ENCODE data around the gene TNNI3.
"Not testable (repeated sequence)": the region's sequence is repeated elsewhere in the genome, so short reads cannot be mapped to it uniquely, and the experiment has no call there.

The TNNI3 gene

DNA sequence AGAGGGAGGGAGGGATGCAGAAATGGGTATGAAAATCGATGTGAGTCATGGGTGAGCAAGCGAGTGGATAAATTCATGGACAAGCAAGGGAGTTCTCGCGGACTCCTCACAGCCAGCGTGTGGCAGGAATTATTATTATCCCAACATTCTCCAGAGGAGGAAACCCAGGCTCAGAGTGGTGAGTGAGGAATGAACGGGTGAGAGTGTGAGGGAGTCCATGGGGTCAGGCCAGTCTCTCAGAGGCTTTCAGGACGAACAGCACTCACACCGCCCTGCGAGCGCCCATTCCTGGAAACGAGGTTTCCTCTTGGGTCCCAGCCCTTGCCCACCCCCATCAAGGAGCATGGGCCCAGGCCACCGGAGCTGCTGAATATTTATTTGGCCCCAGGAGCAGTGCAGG is 15.2 kb upstream of the TNNI3 start:
- H3K9ac ChIP-seq (ENCODE audit: low read depth, low read length): no peak overlapping the region
- H2AFZ ChIP-seq (ENCODE audit: low read depth, low read length): no peak overlapping the region
- TF ChIP-seq EZH2 (IDR thresholded peaks at IDR 0.05; ENCODE audit: borderline replicate concordance, low read depth, low read length, severe bottlenecking): no peak
- TF ChIP-seq, protein P1, sequence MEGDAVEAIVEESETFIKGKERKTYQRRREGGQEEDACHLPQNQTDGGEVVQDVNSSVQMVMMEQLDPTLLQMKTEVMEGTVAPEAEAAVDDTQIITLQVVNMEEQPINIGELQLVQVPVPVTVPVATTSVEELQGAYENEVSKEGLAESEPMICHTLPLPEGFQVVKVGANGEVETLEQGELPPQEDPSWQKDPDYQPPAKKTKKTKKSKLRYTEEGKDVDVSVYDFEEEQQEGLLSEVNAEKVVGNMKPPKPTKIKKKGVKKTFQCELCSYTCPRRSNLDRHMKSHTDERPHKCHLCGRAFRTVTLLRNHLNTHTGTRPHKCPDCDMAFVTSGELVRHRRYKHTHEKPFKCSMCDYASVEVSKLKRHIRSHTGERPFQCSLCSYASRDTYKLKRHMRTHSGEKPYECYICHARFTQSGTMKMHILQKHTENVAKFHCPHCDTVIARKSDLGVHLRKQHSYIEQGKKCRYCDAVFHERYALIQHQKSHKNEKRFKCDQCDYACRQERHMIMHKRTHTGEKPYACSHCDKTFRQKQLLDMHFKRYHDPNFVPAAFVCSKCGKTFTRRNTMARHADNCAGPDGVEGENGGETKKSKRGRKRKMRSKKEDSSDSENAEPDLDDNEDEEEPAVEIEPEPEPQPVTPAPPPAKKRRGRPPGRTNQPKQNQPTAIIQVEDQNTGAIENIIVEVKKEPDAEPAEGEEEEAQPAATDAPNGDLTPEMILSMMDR (IDR thresholded peaks at IDR 0.05; ENCODE audit: borderline replicate concordance, extremely low read depth, low read length, poor library complexity, severe bottlenecking): no peak
- H3K4me1 ChIP-seq (ENCODE audit: insufficient read depth, low read length): no peaks in the 10 kb centered on the region; the same call in 1 of the 2 replicates
- no peak overlapping the region for H3K4me3 ChIP-seq (ENCODE audit: low read depth in 1 of 2, low read length in 2 of 2)
- peaks cover 7% of the 10 kb centered on the region for H3K27me3 ChIP-seq (ENCODE audit: insufficient read depth, low read length, poor library complexity)
- H4K20me1 ChIP-seq (ENCODE audit: insufficient read depth, low read length): 0 out of 2 replicates have a peak, but pooled peaks cover 2% of the 10 kb centered on the region
- no peak overlapping the region for H3K27ac ChIP-seq (ENCODE audit: low read length)
- H3K9me3 ChIP-seq (ENCODE audit: insufficient read depth, low read length, severe bottlenecking): no peaks in the 10 kb centered on the region
- DNase-seq: no peak
- H3K4me2 ChIP-seq (ENCODE audit: insufficient read depth, low read length): no peak overlapping the region
- ATAC-seq (ENCODE audit: insufficient read depth, low read depth): no peak
- H3K79me2 ChIP-seq (ENCODE audit: insufficient read depth, low read length): no peaks in the 10 kb centered on the region
- no peaks in the 10 kb centered on the region for H3K36me3 ChIP-seq (ENCODE audit: insufficient read depth, low read length)

DNA sequence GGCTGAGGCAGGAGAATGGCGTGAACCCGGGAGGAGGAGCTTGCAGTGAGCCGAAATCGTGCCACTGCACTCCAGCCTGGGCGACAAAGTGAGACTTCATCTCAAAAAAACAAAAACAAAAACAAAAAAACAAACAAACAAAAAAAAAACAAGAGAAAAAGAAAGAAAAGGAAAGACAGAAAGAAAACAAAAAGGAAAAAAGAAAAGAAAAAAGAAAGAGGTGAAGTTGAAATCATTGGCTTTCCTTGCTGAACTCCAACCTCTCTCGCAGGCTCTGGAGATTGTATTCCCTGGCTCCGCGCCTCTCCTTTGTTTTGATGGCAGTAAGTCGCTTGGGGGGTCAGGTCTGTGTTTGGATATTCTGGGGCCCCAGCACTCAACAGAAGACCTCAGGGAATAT is 14.8 kb upstream of the TNNI3 start:
- H2AFZ ChIP-seq (ENCODE audit: low read depth, low read length); H4K20me1 ChIP-seq (ENCODE audit: insufficient read depth, low read length); H3K27ac ChIP-seq (ENCODE audit: low read length); H3K79me2 ChIP-seq (ENCODE audit: insufficient read depth, low read length); H3K4me1 ChIP-seq (ENCODE audit: insufficient read depth, low read length); H3K27me3 ChIP-seq (ENCODE audit: insufficient read depth, low read length, poor library complexity); H3K36me3 ChIP-seq (ENCODE audit: insufficient read depth, low read length); H3K9ac ChIP-seq (ENCODE audit: low read depth, low read length); ATAC-seq (ENCODE audit: insufficient read depth, low read depth); H3K4me3 ChIP-seq (ENCODE audit: low read depth in 1 of 2, low read length in 2 of 2); H3K9me3 ChIP-seq (ENCODE audit: insufficient read depth, low read length, severe bottlenecking); DNase-seq; H3K4me2 ChIP-seq (ENCODE audit: insufficient read depth, low read length): not testable (repeated sequence)

DNA sequence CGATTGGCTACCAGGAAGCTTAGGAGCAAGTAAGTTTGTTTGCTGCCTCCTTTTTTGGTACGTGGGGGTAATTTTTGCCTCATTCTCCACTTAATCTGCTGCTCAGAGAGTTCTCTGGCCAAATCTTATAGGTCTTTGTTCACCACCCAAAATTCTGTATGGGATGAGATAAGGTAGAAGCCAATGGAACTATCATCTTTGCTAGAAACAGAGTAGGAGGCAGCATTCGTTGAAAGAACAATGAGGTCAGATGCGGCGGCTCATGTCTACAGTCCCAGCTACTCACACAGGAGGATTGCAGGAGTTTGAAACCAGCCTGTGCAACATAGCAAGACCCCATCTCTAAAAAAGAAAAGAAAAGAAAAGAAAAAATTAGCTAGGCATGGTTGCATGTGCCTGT is 13.9 kb upstream of the TNNI3 start:
- no peak overlapping the region for H3K9ac ChIP-seq (ENCODE audit: low read depth, low read length)
- H4K20me1 ChIP-seq (ENCODE audit: insufficient read depth, low read length): 0 out of 2 replicates have a peak, but pooled peaks cover 2% of the 10 kb centered on the region
- no peak for DNase-seq
- ATAC-seq (ENCODE audit: insufficient read depth, low read depth): no peak
- no peak for TF ChIP-seq EZH2 (IDR thresholded peaks at IDR 0.05; ENCODE audit: borderline replicate concordance, low read depth, low read length, severe bottlenecking)
- TF ChIP-seq, protein P1 (IDR thresholded peaks at IDR 0.05; ENCODE audit: borderline replicate concordance, extremely low read depth, low read length, poor library complexity, severe bottlenecking): no peak
- peaks cover 9% of the 10 kb centered on the region for H3K27me3 ChIP-seq (ENCODE audit: insufficient read depth, low read length, poor library complexity)
- H3K4me1 ChIP-seq (ENCODE audit: insufficient read depth, low read length): no peaks in the 10 kb centered on the region; the same call in 1 of the 2 replicates
- H3K36me3 ChIP-seq (ENCODE audit: insufficient read depth, low read length): no peaks in the 10 kb centered on the region
- H3K27ac ChIP-seq (ENCODE audit: low read length): no peak overlapping the region
- H2AFZ ChIP-seq (ENCODE audit: low read depth, low read length): no peak overlapping the region
- no peaks in the 10 kb centered on the region for H3K9me3 ChIP-seq (ENCODE audit: insufficient read depth, low read length, severe bottlenecking)
- H3K4me2 ChIP-seq (ENCODE audit: insufficient read depth, low read length): no peak overlapping the region
- H3K79me2 ChIP-seq (ENCODE audit: insufficient read depth, low read length): no peaks in the 10 kb centered on the region
- H3K4me3 ChIP-seq (ENCODE audit: low read depth in 1 of 2, low read length in 2 of 2): no peak overlapping the region

GRCh38 chr19:55169136-55169535 is 11.6 kb upstream of the TNNI3 start:
- Histone ChIP-seq H3K36me3 (ENCODE audit: insufficient read depth, low read length) (no peaks in the 10 kb centered on the region), H3K4me2 (ENCODE audit: insufficient read depth, low read length) (no peak overlapping the region), H3K4me1 (ENCODE audit: insufficient read depth, low read length) (no peaks in the 10 kb centered on the region; the same call in 1 of the 2 replicates), H3K27ac (ENCODE audit: low read length) (no peak overlapping the region), H3K9me3 (ENCODE audit: insufficient read depth, low read length, severe bottlenecking) (no peaks in the 10 kb centered on the region), H3K9ac (ENCODE audit: low read depth, low read length) (no peak overlapping the region), H3K27me3 (ENCODE audit: insufficient read depth, low read length, poor library complexity) (peaks cover 19% of the 10 kb centered on the region), H2AFZ (ENCODE audit: low read depth, low read length) (no peak overlapping the region), H4K20me1 (ENCODE audit: insufficient read depth, low read length) (no peaks in the 10 kb centered on the region), H3K4me3 (ENCODE audit: low read depth in 1 of 2, low read length in 2 of 2) (no peak overlapping the region), H3K79me2 (ENCODE audit: insufficient read depth, low read length) (no peaks in the 10 kb centered on the region)
- DNase-seq (no peak), ATAC-seq (ENCODE audit: insufficient read depth, low read depth) (no peak)
- TF ChIP-seq, protein P1 (IDR thresholded peaks at IDR 0.05; ENCODE audit: borderline replicate concordance, extremely low read depth, low read length, poor library complexity, severe bottlenecking): no peak
- TF ChIP-seq EZH2 (IDR thresholded peaks at IDR 0.05; ENCODE audit: borderline replicate concordance, low read depth, low read length, severe bottlenecking): no peak

Measured in DND-41 (cell line).